IPS DF 19.7 (cell line): ENCODE measurements around the gene RRAS.
A peak's percentile ranks its signal among the peaks of the same experiment; 100 is the strongest.

Source experiments
- DNase-seq: peaks from one replicate; pipeline ENCODE4 v3.0.0-alpha.2; 2013; ENCODE audit warnings: low read depth, low spot score

RRAS gene

GRCh38 chr19:49595819-49596404, 44.0 kb downstream of the RRAS start:
- DNase-seq, result no peak

- DNase-seq, result no peak
Measured at GRCh38 chr19:49594993-49595818, 44.7 kb downstream of the RRAS start.

- no peak for DNase-seq
Measured at GRCh38 chr19:49594157-49594992, 45.6 kb downstream of the RRAS start.

GRCh38 chr19:49593233-49594113, 46.5 kb downstream of the RRAS start:
- peak; percentile 91 for DNase-seq

GRCh38 chr19:49592486-49593232, 47.3 kb downstream of the RRAS start:
- no peak for DNase-seq

- no peak for DNase-seq
Measured at GRCh38 chr19:49591731-49592485, 48.0 kb downstream of the RRAS start.

- no peak for DNase-seq
Measured at GRCh38 chr19:49590971-49591730, 48.8 kb downstream of the RRAS start, which contains the start of gene PRR12. Gene PRR12 (plus strand): TSS chr19:49591182. CDS start chr19:49591655, 473 bp downstream.

GRCh38 chr19:49590071-49590970, 49.6 kb downstream of the RRAS start:
- DNase-seq, result peak; percentile 94

- no peak for DNase-seq
Measured at GRCh38 chr19:49589502-49589905, 50.4 kb downstream of the RRAS start.

GRCh38 chr19:49588365-49589122, 51.4 kb downstream of the RRAS start:
- DNase-seq, result no peak

- no peak for DNase-seq
Measured at GRCh38 chr19:49587227-49587626, 52.7 kb downstream of the RRAS start.
